ENCODE results near the gene SSTR3. TPM values are rescaled to one million over a fixed set of nuclear protein-coding genes. Genes with fewer than 3 reads are reported as not detected.

SSTR3 gene
- total RNA-seq, 1 donor from 2014 or later = 0.69 TPM

GRCh38 chr22:37240240-37240940 is 28.1 kb upstream of the SSTR3 start:
- H3K36me3 Mint-ChIP-seq = no peaks in the 10 kb centered on the region

DNA sequence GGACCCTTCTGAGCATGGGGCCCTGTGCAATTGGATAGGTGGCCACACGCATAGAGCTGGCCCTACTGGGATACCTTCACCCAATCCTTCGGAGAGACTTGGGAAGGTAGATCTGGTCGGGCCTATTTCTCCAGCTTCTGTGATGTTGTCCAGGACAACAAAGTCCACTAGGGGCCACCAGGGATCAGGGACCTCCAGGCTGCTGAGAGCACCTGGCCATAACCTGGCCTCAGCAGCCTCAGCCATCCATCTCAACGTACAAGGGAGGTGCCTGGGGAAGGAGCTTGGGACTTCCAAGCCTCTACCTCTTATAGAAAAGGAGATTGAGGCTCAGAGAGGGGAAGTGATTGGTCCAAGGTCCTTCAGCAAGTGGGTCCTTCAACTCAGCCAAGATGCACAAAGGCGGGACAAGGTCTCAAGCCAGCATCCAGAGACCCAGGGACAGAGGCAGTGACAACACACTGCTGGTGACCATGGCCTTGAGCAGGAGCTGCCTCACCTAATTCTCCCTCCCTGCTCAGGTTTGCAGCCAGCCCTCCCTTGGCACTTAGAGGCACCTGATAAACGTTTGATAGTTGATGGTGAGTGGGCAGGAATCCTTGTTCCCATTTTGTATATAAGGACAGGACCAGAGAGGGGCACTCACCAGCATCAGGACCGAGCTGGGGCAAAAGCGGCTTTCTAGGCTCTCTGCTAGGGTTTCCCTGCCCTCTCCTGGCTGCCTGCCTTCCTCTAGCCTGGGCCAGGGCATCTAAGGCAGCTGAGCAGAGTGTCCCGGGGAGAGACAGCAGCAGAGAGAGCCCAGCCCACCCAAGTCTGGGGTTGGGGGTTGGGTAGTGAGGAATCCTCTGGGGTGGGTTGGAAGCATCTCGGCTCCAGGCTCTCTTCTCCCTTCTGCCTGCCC is 27.3 kb upstream of the SSTR3 start:
- Mint-ChIP-seq H3K27ac (no peak overlapping the region), H3K4me3 (no peak overlapping the region), H3K4me1 (peaks cover 16% of the 10 kb centered on the region), H3K9me3 (no peaks in the 10 kb centered on the region), H3K27me3 (ENCODE audit: low read depth) (peaks cover 12% of the 10 kb centered on the region), H3K36me3 (no peaks in the 10 kb centered on the region)
- DNase-seq (ENCODE audit: low spot score in 2 of 2, unreplicated experiment in 2 of 2) = no peak
- TF ChIP-seq, protein P1, sequence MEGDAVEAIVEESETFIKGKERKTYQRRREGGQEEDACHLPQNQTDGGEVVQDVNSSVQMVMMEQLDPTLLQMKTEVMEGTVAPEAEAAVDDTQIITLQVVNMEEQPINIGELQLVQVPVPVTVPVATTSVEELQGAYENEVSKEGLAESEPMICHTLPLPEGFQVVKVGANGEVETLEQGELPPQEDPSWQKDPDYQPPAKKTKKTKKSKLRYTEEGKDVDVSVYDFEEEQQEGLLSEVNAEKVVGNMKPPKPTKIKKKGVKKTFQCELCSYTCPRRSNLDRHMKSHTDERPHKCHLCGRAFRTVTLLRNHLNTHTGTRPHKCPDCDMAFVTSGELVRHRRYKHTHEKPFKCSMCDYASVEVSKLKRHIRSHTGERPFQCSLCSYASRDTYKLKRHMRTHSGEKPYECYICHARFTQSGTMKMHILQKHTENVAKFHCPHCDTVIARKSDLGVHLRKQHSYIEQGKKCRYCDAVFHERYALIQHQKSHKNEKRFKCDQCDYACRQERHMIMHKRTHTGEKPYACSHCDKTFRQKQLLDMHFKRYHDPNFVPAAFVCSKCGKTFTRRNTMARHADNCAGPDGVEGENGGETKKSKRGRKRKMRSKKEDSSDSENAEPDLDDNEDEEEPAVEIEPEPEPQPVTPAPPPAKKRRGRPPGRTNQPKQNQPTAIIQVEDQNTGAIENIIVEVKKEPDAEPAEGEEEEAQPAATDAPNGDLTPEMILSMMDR (IDR thresholded peaks at IDR 0.05; ENCODE audit: unreplicated experiment) = no peak

More at GRCh38 chr22:37240240-37240940, 28.1 kb upstream of the SSTR3 start:
- H3K4me1 Mint-ChIP-seq = peaks cover 18% of the 10 kb centered on the region
- TF ChIP-seq, protein P1 (IDR thresholded peaks at IDR 0.05; ENCODE audit: unreplicated experiment) = no peak
- no peak for DNase-seq (ENCODE audit: low spot score in 2 of 2, unreplicated experiment in 2 of 2)
- peaks cover 12% of the 10 kb centered on the region for H3K27me3 Mint-ChIP-seq (ENCODE audit: low read depth)
- H3K4me3 Mint-ChIP-seq = no peak overlapping the region
- no peak overlapping the region for H3K27ac Mint-ChIP-seq
- H3K9me3 Mint-ChIP-seq = no peaks in the 10 kb centered on the region

- H3K4me1 Mint-ChIP-seq = peaks cover 10% of the 10 kb centered on the region
- H3K36me3 Mint-ChIP-seq = no peaks in the 10 kb centered on the region
- DNase-seq (ENCODE audit: low spot score in 2 of 2, unreplicated experiment in 2 of 2) = no peak
- peaks cover 11% of the 10 kb centered on the region for H3K27me3 Mint-ChIP-seq (ENCODE audit: low read depth)
- no peaks in the 10 kb centered on the region for H3K9me3 Mint-ChIP-seq
- no peak overlapping the region for H3K4me3 Mint-ChIP-seq
- TF ChIP-seq, protein P1 (IDR thresholded peaks at IDR 0.05; ENCODE audit: unreplicated experiment) = no peak
- H3K27ac Mint-ChIP-seq = peak overlapping the region; percentile 71
These were observed 25.3 kb upstream of the SSTR3 start for GRCh38 chr22:37237371-37238268.

DNA sequence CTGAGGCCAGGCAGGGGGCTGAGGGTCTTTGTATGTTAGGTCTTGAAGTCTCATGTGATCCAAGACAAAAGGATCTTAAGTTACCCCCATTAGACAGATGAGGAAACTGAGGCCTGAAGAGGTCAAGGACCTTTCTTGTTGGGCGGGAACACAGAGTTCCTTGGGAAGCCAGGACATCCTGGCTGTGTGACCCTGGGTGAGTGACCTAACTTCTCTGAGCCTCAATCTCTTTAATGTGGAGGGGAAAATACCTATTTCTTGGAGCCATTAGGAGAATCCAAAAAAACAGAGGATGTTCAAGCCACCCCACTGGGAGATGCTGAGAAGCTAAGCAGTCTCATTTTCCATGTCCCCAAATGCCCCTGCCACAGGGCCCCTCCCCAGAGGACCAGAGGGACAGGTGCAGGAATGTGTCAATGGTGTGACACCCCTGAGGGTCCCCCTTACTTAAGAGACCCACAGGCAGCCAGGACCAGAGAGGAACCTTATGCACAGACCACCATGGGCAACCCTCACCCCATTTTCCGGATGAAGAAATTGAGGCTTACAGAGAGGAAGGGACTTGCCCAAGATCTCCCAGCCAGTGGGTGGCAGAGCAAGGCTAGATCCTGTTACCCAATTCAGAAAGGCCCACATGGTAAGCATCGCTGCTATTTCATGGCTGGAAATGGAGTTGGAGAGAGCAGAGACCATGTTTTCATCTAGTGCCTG is 23.8 kb upstream of the SSTR3 start:
- H3K27me3 Mint-ChIP-seq (ENCODE audit: low read depth) = peaks cover 11% of the 10 kb centered on the region
- H3K9me3 Mint-ChIP-seq = no peaks in the 10 kb centered on the region
- H3K4me3 Mint-ChIP-seq = no peak overlapping the region
- no peaks in the 10 kb centered on the region for H3K36me3 Mint-ChIP-seq
- no peak for DNase-seq (ENCODE audit: low spot score in 2 of 2, unreplicated experiment in 2 of 2)
- H3K27ac Mint-ChIP-seq = no peak overlapping the region
- peaks cover 8% of the 10 kb centered on the region for H3K4me1 Mint-ChIP-seq
- TF ChIP-seq, protein P1 (IDR thresholded peaks at IDR 0.05; ENCODE audit: unreplicated experiment) = no peak
